Psoas muscle (tissue), 8 donors: ENCODE measurements around the gene WDR49. TPM values are rescaled to one million over a fixed set of nuclear protein-coding genes. Genes with fewer than 3 reads are reported as not detected.

ENCODE experiments used
- ATAC-seq, 4 donors: fragments of 200-7000 bp; cut with Tn5 transposase; one replicate each; pipeline ENCODE4 v1.9.1; 2020; ENCODE audit warnings: moderate library complexity in 3 of 4, mild to moderate bottlenecking in 2 of 4
- DNase-seq, 2 donors: peaks; one replicate each; pipeline ENCODE4 v3.0.0-alpha.2; 2020
- H3K27ac ChIP-seq: fragments of 200-600 bp; one replicate; pipeline ENCODE4 v1.8.0; 2022
- H3K27me3 ChIP-seq, 3 donors: fragments of 200-600 bp in 1 of 3; one replicate each; pipeline versions ENCODE4 v1.6.1 to v1.8.0; 2013 to 2022; ENCODE audit warnings: low read length in 2 of 3, mild to moderate bottlenecking in 2 of 3, moderate library complexity in 1 of 3; ENCODE audit not compliant: insufficient read depth in 3 of 3
- H3K36me3 ChIP-seq, 2 donors: fragments of 200-600 bp in 1 of 2; one replicate each; pipeline versions ENCODE4 v1.6.1 to v1.8.0; 2013 to 2022; ENCODE audit warnings: low read depth in 1 of 2, mild to moderate bottlenecking in 1 of 2, moderate library complexity in 1 of 2; ENCODE audit not compliant: insufficient read depth in 1 of 2
- H3K4me1 ChIP-seq: fragments of 200-600 bp; one replicate; pipeline ENCODE4 v1.8.0; 2022
- H3K4me3 ChIP-seq: fragments of 200-600 bp; one replicate; pipeline ENCODE4 v1.8.0; 2022; ENCODE audit warnings: mild to moderate bottlenecking
- H3K9me3 ChIP-seq: fragments of 200-600 bp; one replicate; pipeline ENCODE4 v1.8.0; 2022
- CTCF ChIP-seq: fragments of 200-600 bp; IDR thresholded peaks from one replicate; pipeline ENCODE4 v1.8.0; 2022; ENCODE audit warnings: antibody characterized with exemption
- WGBS, 3 donors: extraction: QIAGEN DNeasy Blood & Tissue Kit; methylation state at CpG; one replicate each; pipeline versions ENCODE4 v1.1.6 to v1.1.7; 2013; 5-methylcytosine and 5-hydroxymethylcytosine counted together
- intact Hi-C, 2 donors: fragments of 100-400 bp; cut with DNase I; formaldehyde crosslinking; loops; one replicate each; pipeline versions ENCODE4 v1.11.0 to v1.14.2; 2022
- polyA plus RNA-seq, 3 donors: library from polyadenylated mRNA; stranded (reverse); fragments of 200-250 nt; gene quantifications; one replicate each; pipeline ENCODE4 v1.2.3, GENCODE V29; 2013
- total RNA-seq, 4 donors: library from RNA; stranded (reverse); fragmentation: NEBNext Ultra II Directional in 2 of 4; extraction: Animal tissue kit (Norgen Biotek cat#: 25700) in 2 of 4; gene quantifications; one replicate each; pipeline versions ENCODE4 v1.2.1 to v1.2.4, GENCODE V29; 2021 to 2023
- donor health status: healthy with polysubstance abuse.
- donor health status: DM: no; HTN: no; CAD: no; lungs with moderate emphysema.
- donor health status: Bipolar disorder and iron deficiency.
- donor health status: healthy.
- donor health status: DM: yes; HTN: yes; CAD: no.
- donor health status: DM: no; HTN: no; CAD: no.
- donor health status: DM: no; HTN: no; CAD: no.
- donor health status: DM: yes; HTN: yes; CAD: no.

Gene WDR49
- total and polyA plus RNA-seq, 7 donors, result 0.03 to 4.4 (median 0.61) TPM; not detected in 3

- H3K36me3 ChIP-seq, result no peaks in the 10 kb centered on the region
- H3K27ac ChIP-seq, result no peak overlapping the region
- WGBS, 3 donors, result 55 to 68% (median 61%) methylated on average over 3 of the region's 3 CpGs
- no peak for TF ChIP-seq CTCF
- DNase-seq, result no peak
- intact Hi-C loops, result no loop called here
- H3K9me3 ChIP-seq, result no peaks in the 10 kb centered on the region
- H3K4me1 ChIP-seq, result no peaks in the 10 kb centered on the region
- H3K27me3 ChIP-seq, result no peaks in the 10 kb centered on the region
- no peak for ATAC-seq
- no peak overlapping the region for H3K4me3 ChIP-seq
These were observed 184.4 kb downstream of the WDR49 start for GRCh38 chr3:167469381-167469780.

- Histone ChIP-seq H3K27me3 (no peaks in the 10 kb centered on the region), H3K36me3 (no peaks in the 10 kb centered on the region), H3K4me3 (no peak overlapping the region), H3K9me3 (no peaks in the 10 kb centered on the region), H3K27ac (no peak overlapping the region), H3K4me1 (no peaks in the 10 kb centered on the region)
- DNase-seq (no peak), ATAC-seq (no peak)
- WGBS, 3 donors, result 78 to 82% (median 79%) methylated on average over 5 of the region's 5 CpGs
- TF ChIP-seq CTCF, result no peak
- intact Hi-C loops, result no loop called here
These were observed 185.7 kb downstream of the WDR49 start for GRCh38 chr3:167467848-167468611.

GRCh38 chr3:167466966-167467365 is 186.8 kb downstream of the WDR49 start:
- no peak overlapping the region for H3K4me3 ChIP-seq
- H3K27ac ChIP-seq, result no peak overlapping the region
- H3K4me1 ChIP-seq, result no peaks in the 10 kb centered on the region
- intact Hi-C loops, result no loop called here
- DNase-seq, result no peak
- no peak for TF ChIP-seq CTCF
- H3K27me3 ChIP-seq, result no peaks in the 10 kb centered on the region
- H3K36me3 ChIP-seq, result no peaks in the 10 kb centered on the region
- no peak for ATAC-seq
- no peaks in the 10 kb centered on the region for H3K9me3 ChIP-seq

GRCh38 chr3:167456157-167456799 is 197.5 kb downstream of the WDR49 start:
- DNase-seq, result no peak
- 71 to 72% (median 71%) methylated on average over 6 of the region's 6 CpGs for WGBS, 3 donors

More at GRCh38 chr3:167456157-167456799, 197.5 kb downstream of the WDR49 start:
- Histone ChIP-seq H3K9me3 (no peaks in the 10 kb centered on the region), H3K36me3 (no peaks in the 10 kb centered on the region), H3K27ac (no peak overlapping the region), H3K4me3 (no peak overlapping the region), H3K4me1 (no peaks in the 10 kb centered on the region), H3K27me3 (no peaks in the 10 kb centered on the region)
- no peak for ATAC-seq
- intact Hi-C loops, result no loop called here
- TF ChIP-seq CTCF, result no peak
